Measurements from ENCODE around the gene DPH3. TPM values are rescaled to one million over a fixed set of nuclear protein-coding genes. Genes with fewer than 3 reads are reported as not detected.

The DPH3 gene
- polyA plus RNA-seq, 1 of the 3 experiments (the other 2 are of a cell fraction), result 8.5 TPM

- H3K9me3 ChIP-seq, result no peaks in the 10 kb centered on the region
- no peaks in the 10 kb centered on the region for H3K79me2 ChIP-seq (ENCODE audit: insufficient read depth)
- no peak overlapping the region for H3K4me2 ChIP-seq
- no peak overlapping the region for H3K4me3 ChIP-seq (ENCODE audit: low read depth in 2 of 2, low read length in 1 of 2)
- H2AFZ ChIP-seq (ENCODE audit: low read depth), result no peak overlapping the region
- H3K4me1 ChIP-seq (ENCODE audit: control insufficient read depth in 1 of 2, insufficient read depth in 2 of 2, low read depth in 1 of 2, low read length in 1 of 2), result peaks cover 6 to 11% of the 10 kb centered on the region in 2 experiments; a peak in 2 of 4 replicates
- ChIA-PET CTCF (interaction anchor here (1.0 to 1.6 kb wide), 2 partner anchors 10 to 64 kb away, joined by 3 to 5 read pairs; no protein-coding TSS in a partner anchor), POLR2A (no interaction called here)
- H3K27me3 ChIP-seq (ENCODE audit: insufficient read depth), result no peaks in the 10 kb centered on the region
- over 99% methylated on average over 5 of the region's 5 CpGs for WGBS (ENCODE audit: low lambda C conversion rate)
- H3K9me2 ChIP-seq, result no peaks in the 10 kb centered on the region
- no peaks in the 10 kb centered on the region for H3K36me3 ChIP-seq (replicated peaks in 1 of 2; ENCODE audit: control insufficient read depth in 1 of 2, insufficient read depth in 2 of 2, low read length in 1 of 2)
- H3K9ac ChIP-seq, result no peak overlapping the region
- no peak for TF ChIP-seq REST (IDR thresholded peaks at IDR 0.05; ENCODE audit: low read depth, low read length)
- TF ChIP-seq GABPA (IDR thresholded peaks at IDR 0.05; ENCODE audit: low read depth), result no peak
- TF ChIP-seq RXRA (IDR thresholded peaks at IDR 0.05; ENCODE audit: borderline replicate concordance, low read depth), result no peak
- TF ChIP-seq NFIC (IDR thresholded peaks at IDR 0.05; ENCODE audit: borderline replicate concordance), result no peak
- no peak for TF ChIP-seq EP300 (IDR thresholded peaks at IDR 0.05; ENCODE audit: borderline replicate concordance in 1 of 2, low read depth in 1 of 2, low read length in 1 of 2)
- TF ChIP-seq CHD2 (IDR thresholded peaks at IDR 0.05; ENCODE audit: low read length, partially characterized antibody), result no peak
- no peak for TF ChIP-seq FOXJ3 (CRISPR knock-in tag; IDR thresholded peaks at IDR 0.05)
- TF ChIP-seq TCF12 (IDR thresholded peaks at IDR 0.05), result no peak
- TF ChIP-seq, protein P1, sequence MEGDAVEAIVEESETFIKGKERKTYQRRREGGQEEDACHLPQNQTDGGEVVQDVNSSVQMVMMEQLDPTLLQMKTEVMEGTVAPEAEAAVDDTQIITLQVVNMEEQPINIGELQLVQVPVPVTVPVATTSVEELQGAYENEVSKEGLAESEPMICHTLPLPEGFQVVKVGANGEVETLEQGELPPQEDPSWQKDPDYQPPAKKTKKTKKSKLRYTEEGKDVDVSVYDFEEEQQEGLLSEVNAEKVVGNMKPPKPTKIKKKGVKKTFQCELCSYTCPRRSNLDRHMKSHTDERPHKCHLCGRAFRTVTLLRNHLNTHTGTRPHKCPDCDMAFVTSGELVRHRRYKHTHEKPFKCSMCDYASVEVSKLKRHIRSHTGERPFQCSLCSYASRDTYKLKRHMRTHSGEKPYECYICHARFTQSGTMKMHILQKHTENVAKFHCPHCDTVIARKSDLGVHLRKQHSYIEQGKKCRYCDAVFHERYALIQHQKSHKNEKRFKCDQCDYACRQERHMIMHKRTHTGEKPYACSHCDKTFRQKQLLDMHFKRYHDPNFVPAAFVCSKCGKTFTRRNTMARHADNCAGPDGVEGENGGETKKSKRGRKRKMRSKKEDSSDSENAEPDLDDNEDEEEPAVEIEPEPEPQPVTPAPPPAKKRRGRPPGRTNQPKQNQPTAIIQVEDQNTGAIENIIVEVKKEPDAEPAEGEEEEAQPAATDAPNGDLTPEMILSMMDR (IDR thresholded peaks at IDR 0.05), result no peak
- H4K20me1 ChIP-seq (ENCODE audit: insufficient read depth), result no peaks in the 10 kb centered on the region
- H3K27ac ChIP-seq (ENCODE audit: low read depth in 2 of 2, low read length in 1 of 2), result no peak overlapping the region
- no peaks in the 10 kb centered on the region for H3F3A ChIP-seq (replicated peaks; ENCODE audit: insufficient read depth)
- DNase-seq, result no peak
These were observed 22.6 kb downstream of the DPH3 start for GRCh38 chr3:16242177-16242576.

DNA sequence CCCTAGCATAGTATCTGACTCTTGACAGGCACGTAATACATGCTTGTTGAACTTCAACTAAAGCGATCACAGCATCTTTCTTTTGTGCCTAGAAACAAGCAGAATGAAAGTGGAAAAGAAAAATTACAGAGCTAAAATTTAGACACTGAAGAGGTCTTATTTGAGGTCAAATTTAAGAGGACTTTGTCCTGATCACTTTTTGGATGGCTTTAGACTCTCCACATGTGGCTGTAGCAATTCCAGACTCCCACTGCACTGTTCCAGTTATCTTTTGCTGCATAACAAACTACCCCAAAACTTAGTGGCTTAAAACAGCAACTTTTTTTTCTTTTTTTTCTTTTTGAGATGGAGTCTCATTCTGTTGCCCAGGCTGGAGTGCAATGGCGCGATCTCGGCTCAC, 23.5 kb downstream of the DPH3 start:
- Histone ChIP-seq H3K79me2 (ENCODE audit: insufficient read depth) (no peaks in the 10 kb centered on the region), H3K9ac (no peak overlapping the region), H3K9me2 (no peaks in the 10 kb centered on the region), H3K4me2 (no peak overlapping the region), H3K4me1 (ENCODE audit: control insufficient read depth in 1 of 2, insufficient read depth in 2 of 2, low read depth in 1 of 2, low read length in 1 of 2) (peaks cover 6 to 11% of the 10 kb centered on the region in 2 experiments; a peak in 2 of 4 replicates), H3K27ac (ENCODE audit: low read depth in 2 of 2, low read length in 1 of 2) (no peak overlapping the region), H4K20me1 (ENCODE audit: insufficient read depth) (no peaks in the 10 kb centered on the region), H3F3A (replicated peaks; ENCODE audit: insufficient read depth) (no peaks in the 10 kb centered on the region), H3K9me3 (no peaks in the 10 kb centered on the region), H3K4me3 (ENCODE audit: low read depth in 2 of 2, low read length in 1 of 2) (no peak overlapping the region), H3K36me3 (replicated peaks in 1 of 2; ENCODE audit: control insufficient read depth in 1 of 2, insufficient read depth in 2 of 2, low read length in 1 of 2) (no peaks in the 10 kb centered on the region), H2AFZ (ENCODE audit: low read depth) (no peak overlapping the region), H3K27me3 (ENCODE audit: insufficient read depth) (no peaks in the 10 kb centered on the region)
- 88% methylated on average over 5 of the region's 5 CpGs for WGBS (ENCODE audit: low lambda C conversion rate)
- DNase-seq, result no peak
- TF ChIP-seq REST (IDR thresholded peaks at IDR 0.05; ENCODE audit: low read depth, low read length) (no peak), JUND (IDR thresholded peaks at IDR 0.05) (no peak), TEAD4 (IDR thresholded peaks at IDR 0.05; ENCODE audit: borderline replicate concordance, insufficient read depth) (no peak), EZH2phosphoT487 (IDR thresholded peaks at IDR 0.05; ENCODE audit: borderline replicate concordance, low read depth) (no peak), FOXM1 (IDR thresholded peaks at IDR 0.05; ENCODE audit: low read depth) (no peak), RFX5 (IDR thresholded peaks at IDR 0.05; ENCODE audit: low read length) (no peak), ELF1 (IDR thresholded peaks at IDR 0.05) (no peak), POLR2AphosphoS5 (IDR thresholded peaks at IDR 0.05; ENCODE audit: low read depth, low read length) (no peak), RCOR1 (IDR thresholded peaks at IDR 0.05; ENCODE audit: low read length) (no peak), RXRA (IDR thresholded peaks at IDR 0.05; ENCODE audit: borderline replicate concordance, low read depth) (no peak), EP300 (IDR thresholded peaks at IDR 0.05; ENCODE audit: borderline replicate concordance in 1 of 2, low read depth in 1 of 2, low read length in 1 of 2) (no peak), RAD21 (IDR thresholded peaks at IDR 0.05; ENCODE audit: low read length) (no peak), FOSL2 (IDR thresholded peaks at IDR 0.05; ENCODE audit: borderline replicate concordance, low read depth) (no peak)
- POLR2A ChIA-PET, result no interaction called here
- CTCF ChIA-PET, result interaction anchor here (1.0 kb wide), 1 partner anchor 47 kb away, joined by 3 read pairs; no protein-coding TSS in a partner anchor

All from SK-N-SH (cell line).